Peyer's patch (tissue), 4 donors: ENCODE data around the gene LCK. TPM values are rescaled to one million over a fixed set of nuclear protein-coding genes. Genes with fewer than 3 reads are reported as not detected.

ENCODE experiments used
- DNase-seq, 3 donors: peaks; one replicate each; pipeline ENCODE4 v3.0.0-alpha.2; 2017 to 2019
- H3K27ac ChIP-seq, 4 donors: fragments of 200-600 bp; sonication (generic); one replicate each; pipeline ENCODE4 v1.5.1; 2016 to 2019
- H3K27me3 ChIP-seq, 2 donors: fragments of 200-600 bp; sonication (generic); one replicate each; pipeline ENCODE4 v1.5.1; 2019
- H3K36me3 ChIP-seq, 3 donors: fragments of 200-600 bp; sonication (generic); one replicate each; pipeline ENCODE4 v1.5.1; 2016 to 2019
- H3K4me1 ChIP-seq, 4 donors: fragments of 200-600 bp; sonication (generic); one replicate each; pipeline ENCODE4 v1.5.1; 2016 to 2019
- H3K4me3 ChIP-seq, 4 donors: fragments of 200-600 bp; sonication (generic); 1 replicate in 3 of 4; 2 replicates in 1 of 4; pipeline ENCODE4 v1.5.1; 2016 to 2019; ENCODE audit warnings: mild to moderate bottlenecking in 1 of 4
- H3K9me3 ChIP-seq, 4 donors: fragments of 200-600 bp; sonication (generic); one replicate each; pipeline ENCODE4 v1.5.1; 2016 to 2019; ENCODE audit warnings: mild to moderate bottlenecking in 1 of 4
- CTCF ChIP-seq, 6 experiments: fragments of 450-650 bp in 4 of 6; fragments of 200-600 bp in 2 of 6; sonication (generic) in 1 of 6; IDR thresholded peaks; one replicate each; pipeline ENCODE4 v1.5.1; 2017 to 2019; ENCODE audit warnings: antibody characterized with exemption in 6 of 6, mild to moderate bottlenecking in 3 of 6, moderate library complexity in 1 of 6
- POLR2A ChIP-seq, 2 donors: fragments of 450-650 bp; IDR thresholded peaks; one replicate each; pipeline ENCODE4 v1.5.1; 2017; ENCODE audit warnings: antibody characterized with exemption in 2 of 2, mild to moderate bottlenecking in 2 of 2, moderate library complexity in 2 of 2
- total RNA-seq, 4 donors: library from RNA; depleted of rRNA; stranded (reverse); fragments of >200 nt; gene quantifications; one replicate each; pipeline ENCODE4 v1.1.0, GENCODE V29; 2016

LCK gene
- total RNA-seq, 4 donors from 2014 or later: 8.6 to 59.4 (median 12.4) TPM

GRCh38 chr1:32265846-32266245, 14.8 kb downstream of the LCK start:
- no peak for TF ChIP-seq CTCF (IDR thresholded peaks at IDR 0.05)
- TF ChIP-seq POLR2A (IDR thresholded peaks at IDR 0.05): no peak
- no peaks in the 10 kb centered on the region for H3K27me3 ChIP-seq
- DNase-seq: no peak
- H3K27ac ChIP-seq: no peak overlapping the region
- no peaks in the 10 kb centered on the region for H3K9me3 ChIP-seq
- no peak overlapping the region for H3K4me3 ChIP-seq
- no peaks in the 10 kb centered on the region for H3K36me3 ChIP-seq
- H3K4me1 ChIP-seq: peaks cover 0 to 10% (median 2%) of the 10 kb centered on the region in 4 donors

GRCh38 chr1:32266921-32267591, 16.0 kb downstream of the LCK start:
- H3K9me3 ChIP-seq: no peaks in the 10 kb centered on the region
- no peak for DNase-seq
- H3K4me3 ChIP-seq: no peak overlapping the region
- no peak for TF ChIP-seq POLR2A (IDR thresholded peaks at IDR 0.05)
- no peak for TF ChIP-seq CTCF (IDR thresholded peaks at IDR 0.05)
- no peaks in the 10 kb centered on the region for H3K36me3 ChIP-seq
- no peaks in the 10 kb centered on the region for H3K27me3 ChIP-seq
- peaks cover 0 to 10% (median 2%) of the 10 kb centered on the region in 4 donors for H3K4me1 ChIP-seq
- peak overlapping the region in 2 of 4 donors; percentile 30 to 52 for H3K27ac ChIP-seq

- DNase-seq: no peak
- no peak overlapping the region for H3K27ac ChIP-seq
- peaks cover 0 to 12% (median 8%) of the 10 kb centered on the region in 4 donors for H3K4me1 ChIP-seq
- H3K9me3 ChIP-seq: no peaks in the 10 kb centered on the region
- no peak for TF ChIP-seq POLR2A (IDR thresholded peaks at IDR 0.05)
- TF ChIP-seq CTCF (IDR thresholded peaks at IDR 0.05): no peak
- no peak overlapping the region for H3K4me3 ChIP-seq
- no peaks in the 10 kb centered on the region for H3K36me3 ChIP-seq
- no peaks in the 10 kb centered on the region for H3K27me3 ChIP-seq
These were observed 18.7 kb downstream of the LCK start for GRCh38 chr1:32269744-32270143.

DNA sequence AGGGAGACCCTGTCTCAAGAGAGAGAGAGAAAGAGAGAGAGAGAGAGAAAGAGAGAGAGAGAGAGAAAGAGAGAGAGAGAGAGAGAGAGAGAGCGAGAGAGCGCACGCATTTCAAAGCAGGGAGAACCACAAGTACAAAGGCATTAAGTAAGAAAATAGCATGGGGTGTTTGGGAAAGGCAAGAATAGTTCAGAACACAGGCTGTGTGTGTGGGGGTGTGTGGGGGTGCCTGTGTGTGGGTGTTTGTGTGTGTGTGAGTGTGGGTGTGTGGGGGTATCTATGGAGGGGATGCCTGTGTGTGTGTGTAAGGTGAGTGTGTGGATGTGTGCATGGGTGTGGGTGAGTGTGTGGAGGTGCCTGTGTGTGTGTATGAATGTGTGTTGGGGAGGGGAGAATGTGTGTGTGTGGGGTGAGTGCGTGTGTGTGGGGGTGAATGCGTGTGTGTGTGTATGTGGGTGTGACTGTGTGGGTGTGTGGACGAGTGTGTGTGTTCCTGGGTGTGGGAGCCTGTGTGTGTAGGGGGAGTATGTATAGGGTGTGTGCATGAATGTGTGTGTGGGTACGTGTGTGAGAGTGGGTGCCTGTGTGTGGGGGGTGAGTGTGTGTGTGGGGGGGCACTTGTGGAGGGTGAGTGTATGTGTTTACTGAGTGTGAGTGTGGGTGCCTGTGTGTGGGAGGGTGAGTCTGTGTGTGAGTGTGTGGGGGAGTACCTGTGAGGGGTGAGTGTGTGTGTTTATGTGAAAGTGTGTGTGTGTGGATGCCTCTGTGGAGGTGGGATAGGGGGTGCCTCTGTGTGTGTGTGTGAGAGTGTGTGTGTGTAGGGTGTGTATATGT, 21.7 kb downstream of the LCK start:
- Histone ChIP-seq H3K9me3 (no peaks in the 10 kb centered on the region), H3K4me3 (no peak overlapping the region), H3K4me1 (peaks cover 0 to 8% (median 8%) of the 10 kb centered on the region in 4 donors), H3K27ac (peak overlapping the region in 2 of 4 donors; percentile 25 to 63), H3K27me3 (no peaks in the 10 kb centered on the region), H3K36me3 (no peaks in the 10 kb centered on the region)
- no peak for DNase-seq
- TF ChIP-seq CTCF (IDR thresholded peaks at IDR 0.05) (no peak), POLR2A (IDR thresholded peaks at IDR 0.05) (no peak)

DNA sequence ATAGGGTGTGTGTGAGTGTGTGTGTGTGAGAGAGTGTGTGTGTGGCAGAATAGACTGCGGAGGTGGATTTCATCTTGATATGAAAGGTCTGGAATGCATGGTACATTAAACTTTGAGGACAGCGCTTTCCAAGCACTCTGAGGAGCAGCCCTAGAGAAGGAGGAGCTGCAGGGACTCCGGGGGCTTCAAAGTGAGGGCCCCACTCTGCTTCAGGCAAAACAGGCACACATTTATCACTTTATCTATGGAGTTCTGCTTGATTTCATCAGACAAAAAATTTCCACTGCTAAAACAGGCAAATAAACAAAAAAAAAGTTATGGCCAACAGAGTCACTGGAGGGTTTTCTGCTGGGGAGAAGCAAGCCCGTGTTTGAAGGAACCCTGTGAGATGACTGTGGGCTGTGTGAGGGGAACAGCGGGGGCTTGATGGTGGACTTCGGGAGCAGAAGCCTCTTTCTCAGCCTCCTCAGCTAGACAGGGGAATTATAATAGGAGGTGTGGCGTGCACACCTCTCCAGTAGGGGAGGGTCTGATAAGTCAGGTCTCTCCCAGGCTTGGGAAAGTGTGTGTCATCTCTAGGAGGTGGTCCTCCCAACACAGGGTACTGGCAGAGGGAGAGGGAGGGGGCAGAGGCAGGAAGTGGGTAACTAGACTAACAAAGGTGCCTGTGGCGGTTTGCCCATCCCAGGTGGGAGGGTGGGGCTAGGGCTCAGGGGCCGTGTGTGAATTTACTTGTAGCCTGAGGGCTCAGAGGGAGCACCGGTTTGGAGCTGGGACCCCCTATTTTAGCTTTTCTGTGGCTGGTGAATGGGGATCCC, 22.5 kb downstream of the LCK start:
- no peaks in the 10 kb centered on the region for H3K9me3 ChIP-seq
- no peaks in the 10 kb centered on the region for H3K27me3 ChIP-seq
- H3K27ac ChIP-seq: peak overlapping the region in 2 of 4 donors; percentile 36 to 63
- TF ChIP-seq POLR2A (IDR thresholded peaks at IDR 0.05) (no peak), CTCF (IDR thresholded peaks at IDR 0.05) (no peak)
- peak in 2 of 3 donors; percentile 80 to 82 for DNase-seq
- H3K4me1 ChIP-seq: peaks cover 0 to 8% (median 8%) of the 10 kb centered on the region in 4 donors
- H3K36me3 ChIP-seq: no peaks in the 10 kb centered on the region
- H3K4me3 ChIP-seq: no peak overlapping the region
